Mesendoderm (in vitro differentiated cells): Measurements from ENCODE around the gene TXNDC11.

Source experiments
- DNase-seq: peaks from one replicate; pipeline ENCODE4 v3.0.0; 2013
- H2AK5ac ChIP-seq: 2 replicates; pipeline ENCODE4 v1.6.1; 2013; ENCODE audit warnings: low read length, inconsistent platforms
- H2BK120ac ChIP-seq: 2 replicates; pipeline ENCODE4 v1.6.1; 2013; ENCODE audit warnings: low read depth, mild to moderate bottlenecking, low read length, moderate library complexity, mixed read lengths
- H2BK15ac ChIP-seq: replicated peaks from 2 replicates; pipeline ENCODE4 v1.6.1; 2013; ENCODE audit warnings: low read depth, mild to moderate bottlenecking, moderate library complexity
- H2BK5ac ChIP-seq: 2 replicates; pipeline ENCODE4 v1.6.1; 2013; ENCODE audit warnings: low read length, inconsistent platforms
- H3K18ac ChIP-seq: 2 replicates; pipeline ENCODE4 v1.6.1; 2013; ENCODE audit warnings: mild to moderate bottlenecking, low read length, mixed read lengths
- H3K23ac ChIP-seq: one replicate; pipeline ENCODE4 v1.6.1; 2013; ENCODE audit warnings: low read length
- H3K27ac ChIP-seq: 2 replicates; pipeline ENCODE4 v1.5.1; 2013; ENCODE audit warnings: low read depth, mild to moderate bottlenecking, inconsistent platforms, low read length, moderate library complexity
- H3K27me3 ChIP-seq: 2 replicates; pipeline ENCODE4 v1.6.1; 2013; ENCODE audit warnings: low read length, control low read depth, mild to moderate bottlenecking, inconsistent platforms; ENCODE audit not compliant: insufficient read depth, poor library complexity
- H3K36me3 ChIP-seq: 2 replicates; pipeline ENCODE4 v1.6.1; 2013; ENCODE audit warnings: low read length, inconsistent platforms; ENCODE audit not compliant: control insufficient read depth, insufficient read depth
- H3K4ac ChIP-seq: one replicate; pipeline ENCODE4 v1.6.1; 2013; ENCODE audit warnings: low read depth, mild to moderate bottlenecking, low read length, moderate library complexity
- H3K4me1 ChIP-seq: 2 replicates; pipeline ENCODE4 v1.6.1; 2013; ENCODE audit warnings: low read depth, low read length, inconsistent platforms; ENCODE audit not compliant: control insufficient read depth
- H3K4me2 ChIP-seq: 2 replicates; pipeline ENCODE4 v1.6.1; 2013; ENCODE audit warnings: low read length
- H3K4me3 ChIP-seq: 2 replicates; pipeline ENCODE4 v1.5.1; 2013; ENCODE audit warnings: mild to moderate bottlenecking, low read length
- H3K56ac ChIP-seq: one replicate; pipeline ENCODE4 v1.6.1; 2013; ENCODE audit warnings: low read length
- H3K79me1 ChIP-seq: 2 replicates; pipeline ENCODE4 v1.6.1; 2013; ENCODE audit warnings: low read length, inconsistent platforms
- H3K79me2 ChIP-seq: 2 replicates; pipeline ENCODE4 v1.6.1; 2013; ENCODE audit warnings: mild to moderate bottlenecking, low read length; ENCODE audit not compliant: control insufficient read depth, insufficient read depth
- H3K9ac ChIP-seq: 2 replicates; pipeline ENCODE4 v1.6.1; 2013; ENCODE audit warnings: low read length, inconsistent platforms
- H4K5ac ChIP-seq: one replicate; pipeline ENCODE4 v1.6.1; 2013; ENCODE audit warnings: low read length
- H4K8ac ChIP-seq: one replicate; pipeline ENCODE4 v1.6.1; 2013; ENCODE audit warnings: low read depth, mild to moderate bottlenecking, control low read depth, low read length, moderate library complexity
- WGBS: extraction: QIAGEN DNeasy Blood & Tissue Kit; methylation state at CpG from one replicate; pipeline ENCODE4 v1.1.7; 2013; ENCODE audit warnings: low lambda C conversion rate, missing lambda C conversion rate; ENCODE audit not compliant: insufficient coverage; ENCODE audit errors: extremely low coverage; 5-methylcytosine and 5-hydroxymethylcytosine counted together

Gene TXNDC11

DNA sequence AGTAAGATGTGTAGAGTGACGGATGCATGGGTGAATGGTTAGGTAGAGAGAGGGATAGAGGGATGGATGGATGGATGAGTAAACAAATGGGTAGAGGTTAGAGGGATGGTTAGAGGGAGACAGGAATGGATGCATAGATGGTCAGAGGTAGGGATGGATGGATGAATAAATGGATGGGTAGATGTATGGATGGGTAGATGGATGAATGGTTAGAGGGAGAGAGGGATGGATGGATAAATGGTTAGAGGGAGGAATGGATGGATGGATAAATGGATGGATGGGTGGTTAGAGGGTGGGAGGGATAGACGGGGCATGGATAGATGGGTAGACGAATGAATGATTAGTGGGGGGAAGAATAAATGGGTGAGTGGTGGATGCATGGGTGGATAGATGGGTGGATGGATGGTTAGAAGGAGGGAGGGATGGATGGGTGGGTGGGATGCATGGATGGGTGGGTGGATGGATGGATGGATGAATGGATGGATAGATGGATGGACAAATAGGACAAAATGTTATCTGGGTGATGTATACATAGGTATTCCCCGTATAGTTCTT, 103.6 kb downstream of the TXNDC11 start:
- Histone ChIP-seq H2BK120ac (no peak overlapping the region), H3K4ac (no peak overlapping the region), H3K56ac (no peak overlapping the region), H3K4me2 (no peak overlapping the region), H2BK5ac (no peak overlapping the region), H4K5ac (no peak overlapping the region), H3K27ac (no peak overlapping the region), H2AK5ac (no peak overlapping the region), H4K8ac (no peak overlapping the region), H3K36me3 (no peaks in the 10 kb centered on the region), H3K27me3 (no peaks in the 10 kb centered on the region), H3K4me1 (no peaks in the 10 kb centered on the region), H3K79me2 (no peaks in the 10 kb centered on the region), H3K4me3 (no peak overlapping the region), H3K79me1 (no peaks in the 10 kb centered on the region), H2BK15ac (no peak overlapping the region), H3K23ac (no peak overlapping the region), H3K9ac (no peak overlapping the region), H3K18ac (no peak overlapping the region)
- DNase-seq, result no peak
- 100% methylated on average over 2 of the region's 4 CpGs for WGBS

DNA sequence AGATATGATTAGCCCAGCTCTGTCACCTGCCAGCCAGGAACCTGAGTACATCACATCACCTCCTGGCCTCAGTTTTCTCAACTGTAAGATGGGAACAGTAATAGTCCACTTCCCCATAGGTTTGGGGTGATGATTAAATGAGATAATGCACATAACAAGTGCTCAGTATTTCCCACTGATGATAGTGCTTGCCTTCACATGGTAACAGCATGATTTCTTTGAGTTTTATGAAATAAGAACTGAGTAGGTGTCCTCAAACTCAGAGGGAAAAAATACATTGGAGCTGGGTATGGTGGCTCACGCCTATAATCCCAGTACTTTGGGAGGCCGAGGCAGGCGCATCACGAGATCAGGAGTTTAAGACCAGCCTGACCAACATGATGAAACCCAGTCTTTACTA, 104.5 kb downstream of the TXNDC11 start:
- Histone ChIP-seq H3K4me2 (no peak overlapping the region), H3K4ac (no peak overlapping the region), H3K79me1 (no peaks in the 10 kb centered on the region), H3K23ac (no peak overlapping the region), H3K56ac (no peak overlapping the region), H2BK5ac (no peak overlapping the region), H4K5ac (no peak overlapping the region), H2AK5ac (no peak overlapping the region), H3K36me3 (no peaks in the 10 kb centered on the region), H3K4me1 (no peaks in the 10 kb centered on the region), H2BK15ac (no peak overlapping the region), H2BK120ac (no peak overlapping the region), H3K4me3 (no peak overlapping the region), H3K27me3 (no peaks in the 10 kb centered on the region), H3K79me2 (no peaks in the 10 kb centered on the region), H3K9ac (no peak overlapping the region), H3K18ac (no peak overlapping the region), H4K8ac (no peak overlapping the region), H3K27ac (no peak overlapping the region)
- no peak for DNase-seq
- no CpG with 5 or more reads among the region's 4 CpGs for WGBS

DNA sequence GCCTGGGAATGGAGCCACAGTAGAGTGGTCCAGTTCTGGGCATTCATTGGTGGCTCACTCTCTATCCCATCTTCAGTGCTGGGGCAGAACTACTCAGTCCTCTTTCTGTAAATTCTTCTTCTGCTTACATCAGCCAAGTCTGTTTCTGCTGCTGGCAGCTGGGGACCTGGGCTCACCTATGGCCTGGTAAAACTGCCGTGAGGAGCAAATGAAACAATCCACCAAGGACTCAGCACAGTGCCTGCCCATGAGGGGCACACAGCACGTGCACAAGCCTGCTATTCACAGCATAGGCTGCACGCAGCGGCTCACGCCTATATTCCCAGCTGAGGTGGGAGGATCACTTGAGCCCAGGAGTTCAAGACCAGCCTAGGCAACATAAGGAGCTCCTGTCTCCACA, 105.3 kb downstream of the TXNDC11 start:
- Histone ChIP-seq H3K27ac (no peak overlapping the region), H3K4me3 (no peak overlapping the region), H3K79me2 (no peaks in the 10 kb centered on the region), H3K4me1 (no peaks in the 10 kb centered on the region), H3K4me2 (no peak overlapping the region), H4K5ac (no peak overlapping the region), H2BK15ac (no peak overlapping the region), H3K9ac (no peak overlapping the region), H3K4ac (no peak overlapping the region), H2BK5ac (no peak overlapping the region), H3K36me3 (no peaks in the 10 kb centered on the region), H3K79me1 (no peaks in the 10 kb centered on the region), H3K56ac (no peak overlapping the region), H2AK5ac (no peak overlapping the region), H3K23ac (no peak overlapping the region), H3K27me3 (no peaks in the 10 kb centered on the region), H4K8ac (no peak overlapping the region), H2BK120ac (no peak overlapping the region), H3K18ac (no peak overlapping the region)
- WGBS, result no CpG with 5 or more reads among the region's 5 CpGs
- peak; percentile 29 for DNase-seq

- DNase-seq, result peak; percentile 93
- H2AK5ac ChIP-seq, result no peak overlapping the region
- no peak overlapping the region for H4K8ac ChIP-seq
- no peaks in the 10 kb centered on the region for H3K36me3 ChIP-seq
- H3K4me1 ChIP-seq, result no peaks in the 10 kb centered on the region
- no peak overlapping the region for H2BK15ac ChIP-seq
- H3K79me1 ChIP-seq, result no peaks in the 10 kb centered on the region
- WGBS, result no CpG with 5 or more reads among the region's 14 CpGs
- no peaks in the 10 kb centered on the region for H3K27me3 ChIP-seq
- peak overlapping the region; percentile 14 for H3K9ac ChIP-seq
- no peak overlapping the region for H4K5ac ChIP-seq
- no peak overlapping the region for H3K4me3 ChIP-seq
- H3K79me2 ChIP-seq, result no peaks in the 10 kb centered on the region
- no peak overlapping the region for H2BK5ac ChIP-seq
- H3K4ac ChIP-seq, result no peak overlapping the region
- no peak overlapping the region for H3K56ac ChIP-seq
- no peak overlapping the region for H3K18ac ChIP-seq
- H3K4me2 ChIP-seq, result peak overlapping the region; percentile 39
- H3K23ac ChIP-seq, result no peak overlapping the region
- H2BK120ac ChIP-seq, result no peak overlapping the region
- H3K27ac ChIP-seq, result no peak overlapping the region
These were observed 106.4 kb downstream of the TXNDC11 start for GRCh38 chr16:11636172-11636721.

- H3K9ac ChIP-seq, result peak overlapping the region; percentile 14
- no peak for DNase-seq
- H4K8ac ChIP-seq, result no peak overlapping the region
- H2BK15ac ChIP-seq, result no peak overlapping the region
- no peak overlapping the region for H3K4ac ChIP-seq
- no peaks in the 10 kb centered on the region for H3K79me2 ChIP-seq
- no peaks in the 10 kb centered on the region for H3K27me3 ChIP-seq
- H3K4me1 ChIP-seq, result no peaks in the 10 kb centered on the region
- H2BK5ac ChIP-seq, result no peak overlapping the region
- no peaks in the 10 kb centered on the region for H3K79me1 ChIP-seq
- H2BK120ac ChIP-seq, result no peak overlapping the region
- no peaks in the 10 kb centered on the region for H3K36me3 ChIP-seq
- H3K27ac ChIP-seq, result no peak overlapping the region
- no peak overlapping the region for H3K4me3 ChIP-seq
- H3K4me2 ChIP-seq, result peak overlapping the region; percentile 39
- H4K5ac ChIP-seq, result no peak overlapping the region
- no CpG with 5 or more reads among the region's 12 CpGs for WGBS
- no peak overlapping the region for H3K56ac ChIP-seq
- no peak overlapping the region for H3K18ac ChIP-seq
- H3K23ac ChIP-seq, result no peak overlapping the region
- H2AK5ac ChIP-seq, result no peak overlapping the region
These were observed 106.9 kb downstream of the TXNDC11 start for GRCh38 chr16:11635679-11636171.
